BLaER1 treated with 17β-estradiol and CSF1 and Interleukin-3, amounts not matched to agents 10 nM and 100 nM (cell line): ENCODE measurements around the gene C2orf74.
"Not testable (repeated sequence)": the region's sequence is repeated elsewhere in the genome, so short reads cannot be mapped to it uniquely, and the experiment has no call there.

Experiments
- H3K27ac ChIP-seq, 11 experiments: shearing (Covaris generic); formaldehyde crosslinking; 2 replicates each; pipeline ENCODE4 v1.8.1; 2022
- H3K27me3 ChIP-seq, 11 experiments: shearing (Covaris generic); formaldehyde crosslinking; 2 replicates each; pipeline ENCODE4 v1.8.1; 2022
- H3K36me3 ChIP-seq, 11 experiments: shearing (Covaris generic); formaldehyde crosslinking; 2 replicates each; pipeline ENCODE4 v1.8.1; 2022
- H3K4me1 ChIP-seq, 10 experiments: shearing (Covaris generic); formaldehyde crosslinking; 2 replicates each; pipeline ENCODE4 v1.8.1; 2022
- H3K4me2 ChIP-seq, 11 experiments: shearing (Covaris generic); formaldehyde crosslinking; 2 replicates each; pipeline ENCODE4 v1.8.1; 2022
- H3K4me3 ChIP-seq, 10 experiments: shearing (Covaris generic); formaldehyde crosslinking; 2 replicates each; pipeline ENCODE4 v1.8.1; 2022
- H3K9ac ChIP-seq, 11 experiments: shearing (Covaris generic); formaldehyde crosslinking; 2 replicates each; pipeline ENCODE4 v1.8.1; 2022
- H3K9me3 ChIP-seq, 11 experiments: shearing (Covaris generic); formaldehyde crosslinking; replicated peaks in 1 of 11; 2 replicates each; pipeline ENCODE4 v1.8.1; 2022
- H4K20me1 ChIP-seq, 11 experiments: shearing (Covaris generic); formaldehyde crosslinking; 2 replicates each; pipeline ENCODE4 v1.8.1; 2022
- Cebpa-rat ChIP-seq, 11 experiments: shearing (Covaris generic); IDR thresholded peaks; 2 replicates each; pipeline ENCODE4 v1.8.1; 2022

The C2orf74 gene

GRCh38 chr2:61161888-61162287, at the start of gene C2orf74:
Gene C2orf74 (plus strand): TSS chr2:61162188. CDS start chr2:61162515, 327 bp downstream.
- TF ChIP-seq Cebpa-rat (IDR thresholded peaks at IDR 0.05): no peak
- Histone ChIP-seq H3K9me3 (peaks cover 0 to 14% (median 0%) of the 10 kb centered on the region in 11 experiments; a peak in 3 of 22 replicates), H3K4me1 (peaks cover 0 to 24% (median 15%) of the 10 kb centered on the region in 10 experiments; a peak in 15 of 20 replicates), H3K4me3 (no peak within 1 kb of the TSS), H4K20me1 (no peaks in the 10 kb centered on the region), H3K36me3 (peaks cover 20 to 57% (median 51%) of the 10 kb centered on the region in 11 experiments; a peak in 21 of 22 replicates), H3K27me3 (no peaks in the 10 kb centered on the region), H3K27ac (no peak within 1 kb of the TSS), H3K4me2 (no peak within 1 kb of the TSS), H3K9ac (no peak within 1 kb of the TSS)

GRCh38 chr2:61114147-61114546, 47.8 kb upstream of the C2orf74 start:
- no peak overlapping the region for H3K27ac ChIP-seq
- H3K4me1 ChIP-seq: no peaks in the 10 kb centered on the region
- H3K36me3 ChIP-seq: peaks cover 16 to 83% (median 66%) of the 10 kb centered on the region in 11 experiments; a peak in 21 of 22 replicates
- no peak overlapping the region for H3K4me3 ChIP-seq
- H3K9me3 ChIP-seq: peaks cover 19 to 33% (median 27%) of the 10 kb centered on the region in 11 experiments
- H3K4me2 ChIP-seq: no peak overlapping the region
- no peak for TF ChIP-seq Cebpa-rat (IDR thresholded peaks at IDR 0.05)
- no peaks in the 10 kb centered on the region for H4K20me1 ChIP-seq
- no peak overlapping the region for H3K9ac ChIP-seq
- no peaks in the 10 kb centered on the region for H3K27me3 ChIP-seq

- no peak for TF ChIP-seq Cebpa-rat (IDR thresholded peaks at IDR 0.05)
- peaks cover 16 to 84% (median 64%) of the 10 kb centered on the region in 11 experiments; a peak in 21 of 22 replicates for H3K36me3 ChIP-seq
- H3K27ac ChIP-seq: no peak overlapping the region
- no peaks in the 10 kb centered on the region for H3K27me3 ChIP-seq
- H3K9ac ChIP-seq: no peak overlapping the region
- no peak overlapping the region for H3K4me3 ChIP-seq
- H3K4me2 ChIP-seq: no peak overlapping the region
- no peaks in the 10 kb centered on the region for H3K4me1 ChIP-seq
- peaks cover 19 to 33% (median 27%) of the 10 kb centered on the region in 11 experiments for H3K9me3 ChIP-seq
- H4K20me1 ChIP-seq: no peaks in the 10 kb centered on the region
These were observed 45.7 kb upstream of the C2orf74 start for GRCh38 chr2:61116302-61116701.

GRCh38 chr2:61117534-61117933, 44.5 kb upstream of the C2orf74 start:
- Histone ChIP-seq H3K27ac (no peak overlapping the region), H3K4me3 (no peak overlapping the region), H3K4me2 (no peak overlapping the region), H3K27me3 (no peaks in the 10 kb centered on the region), H3K4me1 (no peaks in the 10 kb centered on the region), H3K36me3 (peaks cover 13 to 73% (median 55%) of the 10 kb centered on the region in 11 experiments; a peak in 21 of 22 replicates), H3K9me3 (peaks cover 16 to 24% (median 21%) of the 10 kb centered on the region in 11 experiments), H3K9ac (no peak overlapping the region), H4K20me1 (no peaks in the 10 kb centered on the region)
- TF ChIP-seq Cebpa-rat (IDR thresholded peaks at IDR 0.05): no peak

- Histone ChIP-seq H3K4me2 (no peak overlapping the region), H3K27ac (no peak overlapping the region)
These were observed 36.8 kb upstream of the C2orf74 start for GRCh38 chr2:61125123-61125710.

GRCh38 chr2:61125798-61126197, 36.2 kb upstream of the C2orf74 start:
- H3K27ac ChIP-seq: no peak overlapping the region
- no peak overlapping the region for H3K4me3 ChIP-seq
- H3K4me1 ChIP-seq: no peaks in the 10 kb centered on the region
- H3K27me3 ChIP-seq: no peaks in the 10 kb centered on the region
- H4K20me1 ChIP-seq: no peaks in the 10 kb centered on the region
- peaks cover 3 to 22% (median 16%) of the 10 kb centered on the region in 11 experiments; a peak in 12 of 22 replicates for H3K9me3 ChIP-seq
- no peak overlapping the region for H3K4me2 ChIP-seq
- H3K36me3 ChIP-seq: peaks cover 0 to 9% (median 0%) of the 10 kb centered on the region in 11 experiments; a peak in 5 of 22 replicates
- H3K9ac ChIP-seq: no peak overlapping the region
- no peak for TF ChIP-seq Cebpa-rat (IDR thresholded peaks at IDR 0.05)

More at GRCh38 chr2:61125123-61125710, 36.8 kb upstream of the C2orf74 start:
- Histone ChIP-seq H3K36me3 (peaks cover 0 to 10% (median 5%) of the 10 kb centered on the region in 11 experiments; a peak in 11 of 22 replicates), H3K9me3 (peaks cover 3 to 22% (median 16%) of the 10 kb centered on the region in 11 experiments; a peak in 12 of 22 replicates), H4K20me1 (no peaks in the 10 kb centered on the region), H3K9ac (no peak overlapping the region), H3K27me3 (no peaks in the 10 kb centered on the region), H3K4me3 (no peak overlapping the region), H3K4me1 (no peaks in the 10 kb centered on the region)
- TF ChIP-seq Cebpa-rat (IDR thresholded peaks at IDR 0.05): no peak

GRCh38 chr2:61128122-61128521, 33.9 kb upstream of the C2orf74 start:
- H3K27me3 ChIP-seq, H3K4me3 ChIP-seq, H3K27ac ChIP-seq, H3K9ac ChIP-seq, H3K4me2 ChIP-seq, H3K36me3 ChIP-seq, H3K4me1 ChIP-seq, H4K20me1 ChIP-seq: not testable (repeated sequence)
- peaks cover 3 to 22% (median 16%) of the 10 kb centered on the region in 11 experiments; a peak in 12 of 22 replicates for H3K9me3 ChIP-seq

- H3K4me1 ChIP-seq: peaks cover 0 to 8% (median 4%) of the 10 kb centered on the region in 10 experiments; a peak in 8 of 20 replicates
- no peaks in the 10 kb centered on the region for H3K27me3 ChIP-seq
- 0 out of 22 replicates have a peak, but pooled peaks cover 0 to 1% (median 0%) of the 10 kb centered on the region in 11 experiments for H3K9me3 ChIP-seq
- TF ChIP-seq Cebpa-rat (IDR thresholded peaks at IDR 0.05): no peak
- H3K9ac ChIP-seq: 0 out of 22 replicates have a peak overlapping the region, but pooled peaks of 1 of the 11 experiments have one; percentile 1
- no peaks in the 10 kb centered on the region for H4K20me1 ChIP-seq
- no peak overlapping the region for H3K27ac ChIP-seq
- no peak overlapping the region for H3K4me3 ChIP-seq
- peak overlapping the region in 5 of 11 experiments; percentile 1 to 27 (median 3); a peak in 5 of 22 replicates for H3K4me2 ChIP-seq
- H3K36me3 ChIP-seq: no peaks in the 10 kb centered on the region
These were observed 27.8 kb upstream of the C2orf74 start for GRCh38 chr2:61134141-61134540.

GRCh38 chr2:61135510-61135909, 26.5 kb upstream of the C2orf74 start:
- Histone ChIP-seq H3K9ac (no peak overlapping the region), H3K36me3 (no peaks in the 10 kb centered on the region), H3K4me2 (no peak overlapping the region), H4K20me1 (no peaks in the 10 kb centered on the region), H3K27ac (no peak overlapping the region), H3K4me3 (no peak overlapping the region), H3K9me3 (no peaks in the 10 kb centered on the region), H3K27me3 (no peaks in the 10 kb centered on the region), H3K4me1 (peaks cover 0 to 8% (median 4%) of the 10 kb centered on the region in 10 experiments; a peak in 8 of 20 replicates)
- TF ChIP-seq Cebpa-rat (IDR thresholded peaks at IDR 0.05): no peak
